Karpas-422 (cell line): Measurements from ENCODE around the gene SPC25. TPM values are rescaled to one million over a fixed set of nuclear protein-coding genes. Genes with fewer than 3 reads are reported as not detected.
"Not testable (repeated sequence)": the region's sequence is repeated elsewhere in the genome, so short reads cannot be mapped to it uniquely, and the experiment has no call there.

Source experiments
- DNase-seq: peaks from one replicate; pipeline ENCODE4 v3.0.0-alpha.2; 2015
- H2AFZ ChIP-seq: fragments of 200-600 bp; sonication (generic); 2 replicates; pipeline ENCODE4 v1.6.1; 2014; ENCODE audit warnings: antibody characterized with exemption, low read length, mixed read lengths
- H3K27ac ChIP-seq: fragments of 200-600 bp; sonication (generic); 2 replicates; pipeline ENCODE4 v1.5.1; 2014; ENCODE audit warnings: mild to moderate bottlenecking, low read length, moderate library complexity
- H3K27me3 ChIP-seq: fragments of 200-600 bp; sonication (generic); 2 replicates; pipeline ENCODE4 v1.6.1; 2014; ENCODE audit warnings: low read length, mixed read lengths
- H3K36me3 ChIP-seq: fragments of 200-600 bp; sonication (generic); 2 replicates; pipeline ENCODE4 v1.6.1; 2014; ENCODE audit warnings: low read length, mixed read lengths; ENCODE audit not compliant: insufficient read depth
- H3K4me1 ChIP-seq: fragments of 200-600 bp; sonication (generic); 2 replicates; pipeline ENCODE4 v1.6.1; 2014; ENCODE audit warnings: mild to moderate bottlenecking, low read length, mixed read lengths
- H3K4me2 ChIP-seq: fragments of 200-600 bp; sonication (generic); 2 replicates; pipeline ENCODE4 v1.6.1; 2014; ENCODE audit warnings: low read length, low read depth, mild to moderate bottlenecking; ENCODE audit not compliant: poor library complexity, severe bottlenecking
- H3K4me3 ChIP-seq: fragments of 200-600 bp; sonication (generic); 2 replicates; pipeline ENCODE4 v1.5.1; 2014; ENCODE audit warnings: mild to moderate bottlenecking, antibody characterized with exemption, low read length, mixed read lengths
- H3K79me2 ChIP-seq: fragments of 200-600 bp; sonication (generic); 2 replicates; pipeline ENCODE4 v1.6.1; 2014; ENCODE audit warnings: mild to moderate bottlenecking, low read length, mixed read lengths
- H3K9ac ChIP-seq: fragments of 200-600 bp; sonication (generic); 2 replicates; pipeline ENCODE4 v1.6.0; 2014; ENCODE audit warnings: low read length
- H3K9me2 ChIP-seq: fragments of 200-600 bp; sonication (generic), shearing (Covaris generic); replicated peaks from 2 replicates; pipeline ENCODE4 v1.6.0; 2014; ENCODE audit warnings: mild to moderate bottlenecking, low read length, moderate library complexity; ENCODE audit not compliant: insufficient read depth
- H3K9me3 ChIP-seq: fragments of 300-700, 200-600 bp; sonication (generic); 2 replicates; pipeline ENCODE4 v1.6.1; 2014; ENCODE audit warnings: low read length, mixed read lengths
- H4K20me1 ChIP-seq: fragments of 200-600 bp; sonication (generic); 2 replicates; pipeline ENCODE4 v1.6.1; 2014; ENCODE audit warnings: mild to moderate bottlenecking, antibody characterized with exemption, low read length, low read depth; ENCODE audit not compliant: insufficient read depth
- total RNA-seq: library from RNA; depleted of rRNA; stranded (reverse); fragments of >200 nt; shearing (Covaris generic); gene quantifications from 2 replicates; pipeline ENCODE4 v1.2.3, GENCODE V29; 2014; ENCODE audit warnings: low replicate concordance; rRNA removed

The SPC25 gene, protein sequence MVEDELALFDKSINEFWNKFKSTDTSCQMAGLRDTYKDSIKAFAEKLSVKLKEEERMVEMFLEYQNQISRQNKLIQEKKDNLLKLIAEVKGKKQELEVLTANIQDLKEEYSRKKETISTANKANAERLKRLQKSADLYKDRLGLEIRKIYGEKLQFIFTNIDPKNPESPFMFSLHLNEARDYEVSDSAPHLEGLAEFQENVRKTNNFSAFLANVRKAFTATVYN
- 5.4 and 17.5 TPM in 2 replicates for total RNA-seq

DNA sequence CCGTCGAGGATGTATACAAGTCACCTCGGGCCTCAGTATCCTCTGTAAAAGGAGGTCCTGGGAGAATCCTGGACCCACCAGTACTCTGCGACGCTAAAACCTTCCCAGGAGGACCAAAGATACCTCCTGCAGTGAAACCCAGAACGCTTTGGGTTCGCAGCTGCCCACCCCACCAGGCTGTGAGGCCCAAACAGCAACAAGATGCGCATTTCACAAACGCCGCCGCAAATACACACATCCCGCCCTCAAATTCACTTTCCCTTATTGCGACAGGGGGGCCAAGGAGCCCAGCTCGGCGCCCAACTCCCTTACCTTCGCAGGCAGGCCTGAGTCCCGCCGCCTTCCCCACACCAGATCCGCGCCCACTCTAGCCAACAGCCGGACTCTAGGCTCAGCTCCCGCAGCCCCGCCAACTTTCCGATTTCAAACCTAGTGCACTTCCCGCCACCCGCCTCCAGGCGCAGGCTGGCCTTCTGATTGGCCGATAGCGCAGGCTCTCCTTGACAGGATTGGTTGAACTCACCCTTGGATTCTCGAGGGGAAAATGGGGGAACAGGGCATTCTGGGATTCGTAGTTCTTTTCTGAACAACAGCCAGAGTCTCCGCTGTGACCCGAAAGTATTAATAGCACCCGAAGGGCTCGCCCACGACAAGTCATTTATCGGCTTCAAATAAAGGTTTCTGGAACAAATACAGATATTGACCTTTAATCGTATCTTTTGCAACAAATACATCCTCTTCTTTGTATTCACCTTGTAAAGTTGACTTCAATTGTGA is at the start of gene SPC25:
SPC25 (minus strand) TSS at position 425 of the 777 bp plus-strand sequence. CDS start 911 bp downstream, outside the sequence.
- H3K9ac ChIP-seq: peak within 1 kb of the TSS; percentile 80
- peaks cover 21% of the 10 kb centered on the region for H3K79me2 ChIP-seq
- peak; percentile 98 for DNase-seq
- H3K9me3 ChIP-seq: no peaks in the 10 kb centered on the region
- peaks cover 8% of the 10 kb centered on the region; the same call in 1 of the 2 replicates for H3K36me3 ChIP-seq
- H2AFZ ChIP-seq: peak within 1 kb of the TSS; percentile 89
- H3K27ac ChIP-seq: no peak within 1 kb of the TSS
- no peaks in the 10 kb centered on the region for H4K20me1 ChIP-seq
- peaks cover 12% of the 10 kb centered on the region for H3K4me1 ChIP-seq
- H3K4me3 ChIP-seq: peak within 1 kb of the TSS; percentile 91
- peak within 1 kb of the TSS; percentile 71 for H3K4me2 ChIP-seq
- H3K27me3 ChIP-seq: no peaks in the 10 kb centered on the region
- H3K9me2 ChIP-seq: no peaks in the 10 kb centered on the region; the same call in 1 of the 2 replicates

DNA sequence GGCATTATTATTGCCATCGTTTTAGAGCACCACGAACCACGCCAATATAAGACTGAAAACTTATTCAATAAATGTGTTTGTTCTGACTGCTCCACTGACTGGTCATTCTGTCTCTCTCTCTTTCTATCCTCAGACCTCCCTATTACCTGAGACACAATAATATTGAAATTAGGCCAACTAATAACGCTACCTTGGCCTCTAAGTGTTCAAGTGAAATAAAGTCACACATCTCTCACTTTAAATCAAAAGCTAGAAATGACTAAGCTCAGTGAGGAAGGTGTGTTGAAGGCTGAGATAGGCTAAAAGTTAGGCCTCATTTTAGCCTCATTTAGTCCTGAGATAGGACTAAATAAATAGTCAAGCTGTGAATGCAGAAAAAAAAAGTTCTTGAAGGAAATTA is 49.7 kb upstream of the SPC25 start:
- H3K79me2 ChIP-seq: no peaks in the 10 kb centered on the region
- H2AFZ ChIP-seq: no peak overlapping the region
- no peak for DNase-seq
- no peak overlapping the region for H3K4me3 ChIP-seq
- H4K20me1 ChIP-seq: no peaks in the 10 kb centered on the region
- no peaks in the 10 kb centered on the region for H3K4me1 ChIP-seq
- no peaks in the 10 kb centered on the region for H3K9me3 ChIP-seq
- H3K27me3 ChIP-seq: no peaks in the 10 kb centered on the region
- H3K36me3 ChIP-seq: no peaks in the 10 kb centered on the region
- no peak overlapping the region for H3K4me2 ChIP-seq
- no peaks in the 10 kb centered on the region for H3K9me2 ChIP-seq
- no peak overlapping the region for H3K9ac ChIP-seq
- no peak overlapping the region for H3K27ac ChIP-seq

DNA sequence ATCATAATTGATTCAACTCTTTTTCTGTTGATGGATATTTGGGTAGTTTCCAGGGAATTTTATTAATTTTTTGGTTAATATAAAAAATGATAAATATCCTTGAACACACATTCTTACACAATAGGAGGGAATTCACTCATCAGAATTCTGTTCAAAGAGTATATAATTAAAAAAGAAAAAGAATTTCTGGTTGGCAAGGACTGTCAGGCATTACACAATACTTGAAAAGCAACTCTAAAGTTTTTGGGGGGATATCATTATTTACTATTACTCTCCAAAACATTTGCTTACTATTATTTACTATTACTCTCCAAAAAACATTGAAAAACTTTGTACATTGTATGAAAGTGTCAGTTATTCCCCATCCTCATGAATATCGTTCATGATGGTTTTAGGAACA is 48.8 kb upstream of the SPC25 start:
- Histone ChIP-seq H3K4me2 (no peak overlapping the region), H3K27me3 (no peaks in the 10 kb centered on the region), H3K79me2 (no peaks in the 10 kb centered on the region), H3K9me2 (no peaks in the 10 kb centered on the region), H3K4me1 (no peaks in the 10 kb centered on the region), H3K9me3 (no peaks in the 10 kb centered on the region), H3K4me3 (no peak overlapping the region), H3K9ac (no peak overlapping the region), H3K27ac (no peak overlapping the region), H2AFZ (no peak overlapping the region), H3K36me3 (no peaks in the 10 kb centered on the region), H4K20me1 (no peaks in the 10 kb centered on the region)
- DNase-seq: no peak

DNA sequence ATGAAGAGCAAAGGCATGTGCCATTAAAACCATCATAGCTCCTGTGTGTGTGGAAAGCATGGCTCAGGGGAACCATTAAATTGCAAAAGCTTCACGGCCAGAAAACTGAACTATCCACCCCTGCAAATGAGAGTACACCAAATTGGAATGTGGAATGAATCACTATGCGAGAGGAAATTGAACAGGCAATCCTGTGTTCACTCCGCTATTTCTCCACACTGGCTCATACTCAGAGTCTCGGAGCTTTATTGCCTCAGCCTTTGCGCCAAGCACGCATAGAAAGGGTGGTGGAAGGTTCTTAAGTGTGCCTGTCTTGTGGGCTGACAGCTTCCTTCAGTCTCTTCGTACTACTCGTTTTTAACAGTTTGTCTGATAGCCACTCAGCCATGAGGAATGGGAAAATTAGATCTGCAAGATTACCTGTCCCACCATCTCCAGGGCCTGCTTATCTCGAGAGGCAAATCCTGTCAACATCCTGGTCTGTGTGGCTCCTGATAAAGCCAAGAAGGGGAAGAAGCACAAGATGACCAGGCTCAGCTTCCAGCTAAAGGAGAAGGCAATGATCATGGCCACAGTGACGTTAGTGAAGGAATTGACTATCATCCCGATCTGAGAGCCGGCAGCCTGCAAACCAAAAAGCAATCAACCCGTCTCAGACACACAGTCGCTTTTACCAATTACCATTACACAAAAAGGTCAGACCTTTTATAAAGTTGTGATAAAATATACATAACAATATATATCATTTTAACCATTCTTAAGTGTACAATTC is 45.8 kb upstream of the SPC25 start:
- Histone ChIP-seq H3K27me3 (no peaks in the 10 kb centered on the region), H3K4me1 (no peaks in the 10 kb centered on the region), H3K9me3 (no peaks in the 10 kb centered on the region), H3K36me3 (no peaks in the 10 kb centered on the region), H3K4me3 (no peak overlapping the region), H3K27ac (no peak overlapping the region), H3K9me2 (no peaks in the 10 kb centered on the region), H2AFZ (no peak overlapping the region), H4K20me1 (no peaks in the 10 kb centered on the region), H3K79me2 (no peaks in the 10 kb centered on the region), H3K4me2 (no peak overlapping the region), H3K9ac (no peak overlapping the region)
- no peak for DNase-seq

DNA sequence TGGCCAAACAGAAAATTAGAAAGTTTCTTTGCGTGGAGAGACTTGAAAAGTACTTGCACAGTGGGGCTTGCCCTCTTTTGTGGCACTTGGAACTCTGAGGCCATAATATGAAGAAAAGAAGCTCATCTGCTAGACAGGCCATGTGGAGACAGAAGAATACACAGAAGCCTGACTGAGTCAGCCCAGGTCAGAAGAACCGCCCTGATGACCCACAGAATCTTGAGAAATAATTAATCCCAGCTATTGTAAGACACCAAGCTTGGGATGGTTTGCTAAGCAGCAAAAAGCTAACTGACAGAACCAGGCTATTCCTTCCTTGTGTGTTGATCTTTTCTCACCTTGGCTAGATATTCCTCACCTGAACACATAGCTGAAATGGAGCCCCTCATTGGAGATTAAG is 44.6 kb upstream of the SPC25 start:
- no peak overlapping the region for H2AFZ ChIP-seq
- no peak overlapping the region for H3K4me2 ChIP-seq
- DNase-seq: no peak

DNA sequence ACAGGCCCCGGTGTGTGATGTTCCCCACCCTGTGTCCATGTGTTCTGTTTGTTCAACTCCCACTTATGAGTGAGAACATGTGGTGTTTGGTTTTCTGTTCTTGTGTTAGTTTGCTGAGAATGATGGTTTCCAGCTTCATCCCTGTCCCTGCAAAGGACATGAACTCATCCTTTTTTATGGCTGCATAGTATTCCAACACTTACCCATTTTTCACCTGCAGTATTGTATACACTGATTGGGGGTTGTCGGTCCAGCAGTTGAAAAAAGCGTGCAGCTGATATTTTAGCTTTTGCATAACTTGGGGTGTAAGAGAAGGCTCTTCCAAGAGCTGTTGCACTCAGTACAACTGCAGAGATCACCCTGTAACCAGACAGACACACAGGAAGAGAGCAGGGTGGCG is 41.9 kb upstream of the SPC25 start:
- H3K79me2 ChIP-seq, H3K27me3 ChIP-seq, H3K9me3 ChIP-seq, H4K20me1 ChIP-seq, H3K27ac ChIP-seq, H3K4me3 ChIP-seq, H2AFZ ChIP-seq, H3K4me1 ChIP-seq, H3K9ac ChIP-seq, H3K36me3 ChIP-seq, H3K9me2 ChIP-seq, DNase-seq, H3K4me2 ChIP-seq: not testable (repeated sequence)

More for the DNA sequence above, 44.6 kb upstream of the SPC25 start:
- no peaks in the 10 kb centered on the region for H3K4me1 ChIP-seq
- no peaks in the 10 kb centered on the region for H3K9me3 ChIP-seq
- H4K20me1 ChIP-seq: no peaks in the 10 kb centered on the region
- H3K79me2 ChIP-seq: no peaks in the 10 kb centered on the region
- no peak overlapping the region for H3K4me3 ChIP-seq
- no peaks in the 10 kb centered on the region for H3K27me3 ChIP-seq
- H3K36me3 ChIP-seq: no peaks in the 10 kb centered on the region
- no peak overlapping the region for H3K9ac ChIP-seq
- no peaks in the 10 kb centered on the region for H3K9me2 ChIP-seq
- H3K27ac ChIP-seq: no peak overlapping the region

DNA sequence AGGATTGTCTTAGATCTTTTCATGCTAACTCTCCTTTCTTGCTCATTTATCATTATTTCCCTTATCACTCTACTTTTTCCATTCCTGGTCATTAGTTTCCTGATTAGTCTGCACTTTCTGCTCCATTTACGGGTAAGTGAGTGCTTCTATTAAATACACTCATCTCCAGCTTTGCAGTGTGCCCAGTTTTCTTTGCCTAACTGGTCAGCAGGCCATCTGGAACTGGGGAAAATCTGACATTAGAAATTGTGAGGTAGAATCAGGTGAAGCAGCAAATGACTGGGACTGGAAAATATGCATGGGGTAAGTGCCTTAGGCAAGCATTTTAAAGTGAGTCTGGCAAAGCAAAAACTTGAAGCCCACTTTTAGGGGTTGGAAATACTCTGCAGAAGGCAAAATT is 40.0 kb upstream of the SPC25 start:
- Histone ChIP-seq H4K20me1 (no peaks in the 10 kb centered on the region), H3K79me2 (no peaks in the 10 kb centered on the region), H3K9me2 (no peaks in the 10 kb centered on the region), H3K4me2 (no peak overlapping the region), H3K9me3 (no peaks in the 10 kb centered on the region), H3K27me3 (no peaks in the 10 kb centered on the region), H3K4me1 (peaks cover 4% of the 10 kb centered on the region), H3K27ac (no peak overlapping the region), H2AFZ (no peak overlapping the region), H3K4me3 (no peak overlapping the region), H3K36me3 (no peaks in the 10 kb centered on the region), H3K9ac (no peak overlapping the region)
- DNase-seq: no peak

DNA sequence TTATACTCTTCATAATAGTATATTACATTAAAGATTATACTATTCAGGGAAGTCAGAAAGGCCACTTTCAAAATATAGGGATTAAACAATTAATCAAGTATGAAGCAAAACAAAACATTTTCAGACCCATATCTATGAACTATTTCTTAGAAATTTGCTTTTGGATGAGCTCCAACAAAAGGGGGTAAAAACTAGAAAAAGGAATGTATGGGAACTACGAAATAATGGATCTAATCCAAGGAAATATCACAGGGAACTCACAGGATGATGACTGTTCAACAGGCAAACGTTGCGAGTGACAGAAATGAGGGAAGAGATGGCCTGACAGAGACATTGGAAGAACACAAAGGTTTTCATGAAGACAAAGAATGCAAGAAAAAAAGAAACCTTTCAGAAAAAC is 38.8 kb upstream of the SPC25 start:
- Histone ChIP-seq H3K9ac (no peak overlapping the region), H3K4me3 (no peak overlapping the region), H3K9me3 (no peaks in the 10 kb centered on the region), H3K9me2 (no peaks in the 10 kb centered on the region), H3K27ac (no peak overlapping the region), H3K36me3 (no peaks in the 10 kb centered on the region), H2AFZ (no peak overlapping the region), H4K20me1 (no peaks in the 10 kb centered on the region), H3K4me1 (peaks cover 4% of the 10 kb centered on the region), H3K27me3 (no peaks in the 10 kb centered on the region), H3K4me2 (no peak overlapping the region), H3K79me2 (no peaks in the 10 kb centered on the region)
- no peak for DNase-seq
